T follicular helper cell (primary cell): ENCODE measurements around the gene KANTR.
"Not testable (repeated sequence)": the region's sequence is repeated elsewhere in the genome, so short reads cannot be mapped to it uniquely, and the experiment has no call there.

Experiments used
- DNase-seq: peaks from one replicate; pipeline ENCODE4 v3.0.0-alpha.2; 2020; ENCODE audit warnings: low read depth

The KANTR gene

DNA sequence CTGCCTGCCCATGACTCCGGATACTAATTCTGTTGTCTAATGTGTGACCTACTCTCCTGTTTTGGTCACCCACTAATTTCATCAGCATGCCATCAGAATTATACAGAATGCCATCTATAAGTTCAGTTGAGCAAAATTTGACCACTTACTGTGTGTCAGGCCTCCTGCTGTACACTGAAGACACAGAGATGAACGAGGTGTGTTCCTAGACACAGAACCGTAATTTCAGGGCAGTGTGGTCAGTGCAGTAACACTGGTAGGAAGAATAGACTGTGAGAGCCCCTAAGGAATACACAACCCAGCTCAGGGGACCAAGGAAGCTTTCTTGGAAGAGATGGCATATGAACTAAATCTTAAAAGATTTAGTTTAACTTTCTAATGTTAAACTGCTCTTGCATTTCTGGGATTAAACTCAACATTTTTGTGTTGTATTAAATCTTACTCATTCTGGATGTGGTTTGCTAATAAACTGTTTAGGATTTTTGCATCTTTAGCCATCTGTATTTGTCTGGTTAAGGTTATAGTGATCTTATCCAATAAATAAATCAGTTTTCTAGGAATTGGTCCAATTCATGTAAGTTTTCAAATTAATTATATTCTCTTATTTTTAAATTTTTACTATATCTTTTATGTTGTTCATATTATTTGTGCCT lies 34.3 kb downstream of the KANTR start:
- DNase-seq, result no peak

DNA sequence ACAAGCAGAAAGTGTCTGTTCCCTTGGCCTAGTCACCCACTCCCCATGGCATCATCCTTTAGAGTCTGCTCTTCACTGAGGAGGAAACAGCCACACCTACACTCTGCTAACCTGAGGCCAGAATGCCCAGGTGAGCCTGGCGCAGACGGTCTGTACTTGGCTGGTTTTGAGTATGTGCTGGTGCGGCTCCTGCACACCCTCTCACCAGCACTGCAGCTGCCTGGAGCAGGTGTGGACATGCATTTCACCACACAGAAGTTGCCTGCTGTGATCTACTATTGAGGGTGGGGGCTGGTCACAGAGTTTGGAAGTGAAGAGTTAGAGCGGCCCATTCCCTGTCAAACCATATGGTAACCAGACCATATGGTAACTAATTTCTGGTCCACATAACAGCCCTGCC lies 39.5 kb downstream of the KANTR start:
- no peak for DNase-seq

DNA sequence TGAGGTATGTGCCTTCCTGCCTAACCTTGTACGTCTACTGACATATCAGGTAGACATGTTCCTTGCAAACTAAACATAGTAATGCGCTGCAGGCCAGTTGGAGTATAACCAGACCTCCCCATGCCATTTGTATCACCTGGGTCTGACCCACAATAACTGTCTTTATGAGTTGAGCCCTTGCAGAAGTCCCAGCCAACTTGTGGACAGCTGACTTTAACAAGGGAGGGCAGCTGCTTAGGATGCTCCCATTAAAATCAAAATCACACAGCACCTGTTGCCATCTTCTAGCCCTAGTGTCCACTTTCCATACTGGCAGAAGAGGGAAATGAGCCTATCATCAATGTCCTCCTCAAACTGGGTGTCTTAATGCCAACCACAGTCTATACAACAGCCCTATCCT lies 41.6 kb downstream of the KANTR start:
- DNase-seq, result no peak

DNA sequence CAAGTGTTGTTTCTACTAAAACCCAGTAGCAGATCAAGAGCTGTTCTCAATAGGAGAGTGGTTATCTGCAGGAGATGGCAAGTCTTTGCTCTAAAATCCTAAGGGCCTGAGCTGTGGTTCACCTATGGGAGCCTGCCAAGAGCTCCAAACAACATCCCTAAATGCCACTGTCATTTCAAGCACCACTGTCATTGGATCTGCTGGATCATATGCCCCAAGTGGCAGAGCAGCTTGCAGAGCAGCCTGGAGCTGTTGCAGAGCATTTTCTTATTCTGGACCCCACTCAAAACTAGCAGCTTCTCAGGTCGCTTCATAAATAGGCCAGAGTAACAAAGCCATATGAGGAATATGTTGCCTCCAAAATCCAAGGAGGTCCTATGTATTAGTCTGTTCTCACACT lies 59.6 kb downstream of the KANTR start:
- no peak for DNase-seq

DNA sequence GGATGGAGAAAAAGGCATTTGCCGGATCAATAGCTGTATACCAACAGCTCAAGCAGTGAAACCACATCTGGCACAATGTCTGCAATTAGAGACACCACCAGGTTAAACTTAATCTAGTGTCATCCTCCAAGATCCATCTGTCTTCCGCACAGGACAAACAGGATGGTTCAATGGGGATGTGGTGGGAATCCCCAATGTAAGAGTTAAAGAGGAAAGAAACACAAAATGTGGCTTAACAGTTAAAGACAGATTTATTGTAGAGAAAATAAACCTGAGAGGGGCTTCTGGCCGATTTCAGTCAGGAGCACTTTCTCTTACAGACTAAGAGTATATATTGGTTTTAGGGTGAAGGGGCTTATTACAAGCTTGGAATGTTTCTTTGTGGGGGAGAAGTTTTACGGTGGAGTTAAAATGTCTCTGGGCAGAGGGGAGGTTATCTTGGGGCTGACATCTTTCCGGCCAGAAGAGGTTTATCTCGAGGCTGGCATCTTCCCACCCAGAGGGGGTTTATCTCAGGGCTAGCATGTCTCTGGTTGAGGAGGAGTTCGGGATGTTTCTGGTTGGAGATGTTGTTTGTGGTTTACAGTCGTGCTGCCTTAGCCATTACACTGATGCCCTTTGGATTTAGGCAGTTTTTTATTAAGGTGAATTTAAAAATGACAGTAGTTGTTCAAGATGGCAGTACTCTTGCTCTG lies 61.7 kb downstream of the KANTR start:
- DNase-seq, result no peak

DNA sequence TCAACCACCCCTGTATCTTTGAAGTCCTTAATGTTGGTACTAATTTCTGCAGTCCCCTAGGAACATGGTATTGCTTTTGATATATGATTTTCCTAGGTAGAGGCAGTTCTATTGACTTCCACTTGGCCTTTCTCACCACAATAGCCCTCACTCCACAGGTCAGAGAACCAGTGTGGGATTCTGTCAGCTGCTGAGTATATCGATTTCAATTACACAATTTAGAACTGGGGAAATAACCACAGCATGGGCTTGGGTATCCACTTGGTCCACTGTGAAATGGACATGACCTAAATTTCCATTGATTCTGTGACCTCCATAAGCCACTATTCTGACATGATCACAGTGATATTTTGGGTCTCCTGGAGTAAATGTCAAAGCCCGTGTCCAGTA lies 62.3 kb downstream of the KANTR start:
- no peak for DNase-seq

DNA sequence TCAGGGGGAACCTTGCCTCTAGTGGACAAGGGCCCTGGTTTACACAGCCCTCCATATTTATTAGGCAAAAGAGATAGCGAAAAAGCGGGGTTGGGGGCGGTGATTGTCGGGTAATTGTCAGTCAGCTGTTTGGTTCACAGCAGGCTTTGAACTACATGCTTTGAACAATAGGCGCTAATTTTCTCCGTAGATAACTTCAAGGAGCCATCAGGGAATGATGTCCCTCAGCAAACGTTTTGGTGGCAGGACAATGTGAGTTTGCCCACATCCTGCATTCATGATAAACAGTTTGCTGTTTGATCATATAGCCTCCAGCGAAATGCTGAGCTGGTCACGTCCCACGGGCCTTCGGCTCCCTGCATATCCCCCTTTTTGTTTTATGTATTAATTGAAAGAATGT lies 65.2 kb downstream of the KANTR start:
- no peak for DNase-seq

DNA sequence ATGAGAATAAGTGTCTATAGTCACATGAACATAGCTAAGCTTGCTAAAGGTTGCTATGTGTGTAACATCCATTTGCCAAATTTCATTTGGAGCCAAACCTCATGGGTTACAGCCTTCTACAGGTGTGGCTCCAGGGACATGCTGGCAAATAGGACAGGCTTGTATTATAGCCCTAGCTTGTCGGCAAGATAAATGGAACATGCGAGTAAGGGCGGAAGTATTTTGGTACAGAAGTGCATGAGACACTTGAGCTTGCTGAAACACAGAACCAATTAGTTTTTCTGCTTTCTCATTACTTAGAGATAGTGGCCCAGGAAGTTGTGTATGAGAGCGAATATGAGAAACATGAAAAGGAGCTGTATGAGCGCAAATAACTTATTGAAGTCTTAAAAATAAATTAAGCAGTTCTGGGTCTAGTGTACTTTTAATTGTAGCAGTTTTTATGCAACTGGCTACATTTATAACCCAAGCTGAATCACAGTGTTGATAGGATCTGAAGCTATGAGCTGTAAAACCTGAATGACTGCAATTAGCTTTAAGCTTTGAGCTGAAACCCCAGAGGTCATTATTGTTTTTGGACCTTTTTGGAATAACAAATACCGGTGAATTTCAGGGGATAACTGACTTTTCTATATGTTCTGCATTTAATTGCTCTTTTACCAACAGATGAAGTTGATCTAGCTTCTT lies 66.5 kb downstream of the KANTR start:
- no peak for DNase-seq

DNA sequence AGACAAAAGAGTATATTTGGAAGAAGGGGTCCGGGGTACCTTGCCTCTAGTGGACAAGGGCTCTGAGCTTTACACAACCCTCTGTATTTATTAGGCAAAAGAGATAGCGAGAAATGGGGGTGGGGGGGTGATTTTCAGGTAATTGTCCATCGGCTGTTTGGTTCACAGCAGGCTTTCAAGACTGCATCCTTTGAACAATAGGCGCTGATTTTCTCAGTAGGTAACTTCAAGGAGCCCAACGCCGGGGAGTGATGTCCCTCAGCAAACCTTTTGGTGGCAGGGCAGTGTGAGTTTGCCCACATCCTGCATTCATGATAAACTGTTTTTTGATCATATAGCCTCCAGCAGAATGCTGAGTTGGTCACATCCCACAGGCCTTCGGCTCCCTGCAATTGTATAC lies 69.5 kb downstream of the KANTR start:
- DNase-seq, result no peak

DNA sequence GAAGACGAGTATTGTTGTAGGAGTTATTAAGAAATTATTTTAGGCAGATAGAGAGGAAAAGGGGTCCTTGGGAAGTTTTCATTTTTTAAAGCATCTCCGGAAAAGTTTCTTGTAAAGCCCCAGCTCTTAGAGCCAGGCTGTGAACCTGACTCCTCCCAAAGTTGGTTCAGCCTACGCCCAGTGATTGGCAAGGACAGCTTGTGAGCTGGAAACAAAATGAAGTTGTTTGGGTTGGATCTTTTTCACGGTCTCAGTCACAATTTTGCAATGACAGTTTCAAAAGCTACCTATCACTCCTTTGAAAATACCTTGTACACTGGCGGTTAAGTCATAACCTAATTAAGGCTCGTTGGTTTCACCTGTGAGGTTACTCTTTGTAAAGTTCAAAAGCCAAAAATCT lies 70.6 kb downstream of the KANTR start:
- not testable (repeated sequence) for DNase-seq

DNA sequence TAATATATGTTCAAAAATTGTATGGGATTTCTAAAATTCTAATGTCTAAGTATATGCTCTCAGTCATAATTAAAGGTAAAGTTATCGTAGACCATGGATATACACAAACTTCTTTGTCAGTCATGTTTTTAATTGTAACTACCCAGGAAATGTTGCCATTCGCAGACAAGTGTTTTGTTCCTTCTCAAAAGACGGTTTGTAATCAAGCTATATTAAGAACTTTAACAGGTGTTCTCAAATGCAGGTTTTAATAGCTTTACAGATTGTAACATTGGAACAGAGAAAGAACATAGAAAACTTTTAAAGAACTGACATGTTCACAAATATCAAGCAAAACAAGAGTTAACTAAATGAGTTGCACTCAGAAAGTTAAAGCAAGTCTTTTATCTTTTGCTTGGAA lies 72.2 kb downstream of the KANTR start:
- DNase-seq, result no peak

DNA sequence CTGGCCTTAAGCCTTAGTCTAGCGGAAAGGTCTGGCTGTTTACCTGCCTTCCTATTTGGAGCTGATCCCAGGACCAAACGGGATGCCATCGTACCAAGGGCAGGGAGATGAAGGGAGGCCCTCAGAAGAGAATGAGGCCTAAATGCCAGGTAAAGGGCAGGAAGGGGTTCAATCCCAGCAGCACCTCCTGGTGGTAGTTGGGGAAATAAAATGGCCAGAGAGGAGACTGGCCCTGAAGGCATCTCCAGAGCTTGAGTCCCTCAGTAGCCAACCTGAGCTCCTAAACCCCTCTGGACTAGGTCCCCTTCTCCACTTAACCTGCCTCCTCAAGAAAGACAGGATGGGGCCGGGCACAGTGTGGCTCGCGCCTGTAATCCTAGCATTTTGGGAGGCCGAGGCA lies 77.4 kb downstream of the KANTR start:
- DNase-seq, result no peak
